Measurements from ENCODE around the gene MOB2. TPM values are rescaled to one million over a fixed set of nuclear protein-coding genes. Genes with fewer than 3 reads are reported as not detected.
A peak's percentile ranks its signal among the peaks of the same experiment; 100 is the strongest.
"Not testable (repeated sequence)": the region's sequence is repeated elsewhere in the genome, so short reads cannot be mapped to it uniquely, and the experiment has no call there.

Gene MOB2
- polyA plus RNA-seq, 3 donors = 22.1 to 44.1 (median 22.5) TPM

DNA sequence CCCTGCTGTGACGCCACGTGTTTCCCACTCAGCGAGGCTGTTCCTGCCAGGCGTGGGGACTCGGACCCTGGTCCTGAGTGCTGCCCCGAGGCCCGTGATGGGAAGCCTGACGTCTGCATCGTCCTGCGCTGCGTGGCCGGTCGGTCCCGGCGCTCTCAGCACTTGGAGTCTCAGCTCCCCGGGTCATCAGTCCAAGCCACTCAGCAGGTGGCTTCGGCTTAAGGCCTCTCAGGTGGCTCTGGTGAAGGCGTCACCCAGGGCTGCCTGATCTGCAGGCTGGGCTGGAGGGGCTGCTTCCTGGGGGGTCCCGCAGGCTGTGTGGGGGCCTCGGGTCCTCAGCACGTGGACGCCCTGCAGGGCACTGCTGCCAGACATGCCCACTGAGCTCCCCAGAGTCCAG lies 61.6 kb downstream of the MOB2 start:
- Mint-ChIP-seq H3K4me1 (no peaks in the 10 kb centered on the region), H3K27ac (no peak overlapping the region), H3K27me3 (ENCODE audit: low read depth in 3 of 3) (peaks cover 0 to 4% (median 1%) of the 10 kb centered on the region in 3 donors), H3K9me3 (peaks cover 5 to 16% (median 10%) of the 10 kb centered on the region in 7 donors), H3K36me3 (no peaks in the 10 kb centered on the region), H3K4me3 (no peak overlapping the region)
- Histone ChIP-seq H3K27me3 (ENCODE audit: control insufficient read depth in 2 of 2, insufficient read depth in 2 of 2, low read length in 2 of 2) (no peaks in the 10 kb centered on the region), H2AFZ (ENCODE audit: insufficient read depth, low read depth, low read length, poor library complexity, severe bottlenecking) (no peak overlapping the region), H3K27ac (ENCODE audit: low read depth in 1 of 2, low read length in 2 of 2) (no peak overlapping the region), H3K36me3 (replicated peaks in 1 of 2; ENCODE audit: control insufficient read depth in 1 of 2, insufficient read depth in 2 of 2, low read length in 2 of 2) (no peaks in the 10 kb centered on the region), H4K20me1 (ENCODE audit: insufficient read depth, low read length) (no peaks in the 10 kb centered on the region), H3K9me3 (replicated peaks in 1 of 2; ENCODE audit: control insufficient read depth in 1 of 2, insufficient read depth in 1 of 2, low read length in 2 of 2) (peaks cover 0 to 17% of the 10 kb centered on the region in 2 donors), H3K4me1 (ENCODE audit: control insufficient read depth in 1 of 2, insufficient read depth in 2 of 2, low read length in 2 of 2) (no peaks in the 10 kb centered on the region), H3K4me3 (replicated peaks in 1 of 3; ENCODE audit: low read depth in 2 of 3, low read length in 3 of 3) (no peak overlapping the region), H3K9ac (ENCODE audit: insufficient read depth, low read length, poor library complexity, severe bottlenecking) (no peak overlapping the region), H3K4me2 (replicated peaks; ENCODE audit: extremely low read depth, low read length, poor library complexity, severe bottlenecking) (no peak overlapping the region), H3K79me2 (ENCODE audit: insufficient read depth, low read length) (no peaks in the 10 kb centered on the region)
- TF ChIP-seq, protein P1, sequence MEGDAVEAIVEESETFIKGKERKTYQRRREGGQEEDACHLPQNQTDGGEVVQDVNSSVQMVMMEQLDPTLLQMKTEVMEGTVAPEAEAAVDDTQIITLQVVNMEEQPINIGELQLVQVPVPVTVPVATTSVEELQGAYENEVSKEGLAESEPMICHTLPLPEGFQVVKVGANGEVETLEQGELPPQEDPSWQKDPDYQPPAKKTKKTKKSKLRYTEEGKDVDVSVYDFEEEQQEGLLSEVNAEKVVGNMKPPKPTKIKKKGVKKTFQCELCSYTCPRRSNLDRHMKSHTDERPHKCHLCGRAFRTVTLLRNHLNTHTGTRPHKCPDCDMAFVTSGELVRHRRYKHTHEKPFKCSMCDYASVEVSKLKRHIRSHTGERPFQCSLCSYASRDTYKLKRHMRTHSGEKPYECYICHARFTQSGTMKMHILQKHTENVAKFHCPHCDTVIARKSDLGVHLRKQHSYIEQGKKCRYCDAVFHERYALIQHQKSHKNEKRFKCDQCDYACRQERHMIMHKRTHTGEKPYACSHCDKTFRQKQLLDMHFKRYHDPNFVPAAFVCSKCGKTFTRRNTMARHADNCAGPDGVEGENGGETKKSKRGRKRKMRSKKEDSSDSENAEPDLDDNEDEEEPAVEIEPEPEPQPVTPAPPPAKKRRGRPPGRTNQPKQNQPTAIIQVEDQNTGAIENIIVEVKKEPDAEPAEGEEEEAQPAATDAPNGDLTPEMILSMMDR (IDR thresholded peaks at IDR 0.05) = no peak
- intact Hi-C loops (cut with micrococcal nuclease) = no loop called here
- WGBS (ENCODE audit: insufficient coverage) = 89% methylated on average over 22 of the region's 22 CpGs
- no peak for DNase-seq

DNA sequence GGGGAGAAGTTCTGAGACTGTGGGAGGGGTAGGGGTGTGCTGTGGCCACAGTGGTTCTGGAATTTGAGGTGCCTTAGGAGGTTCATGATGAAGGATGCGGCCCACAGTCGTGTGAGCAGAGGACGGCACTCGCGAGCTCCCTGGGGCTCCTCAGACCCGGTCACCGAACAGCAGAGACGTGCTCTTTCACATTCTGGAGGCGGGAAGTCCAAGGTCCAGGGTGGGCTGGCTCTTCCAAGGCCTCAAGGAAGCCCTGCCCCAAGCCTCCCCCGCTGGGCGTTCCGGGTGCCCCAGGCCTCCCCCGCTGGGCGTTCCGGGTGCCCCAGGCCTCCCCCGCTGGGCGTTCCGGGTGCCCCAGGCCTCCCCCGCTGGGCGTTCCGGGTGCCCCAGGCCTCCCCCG lies 63.2 kb downstream of the MOB2 start:
- H3K4me3 Mint-ChIP-seq; H3K79me2 ChIP-seq (ENCODE audit: insufficient read depth, low read length); H3K4me1 ChIP-seq (ENCODE audit: control insufficient read depth in 1 of 2, insufficient read depth in 2 of 2, low read length in 2 of 2); H3K4me1 Mint-ChIP-seq; DNase-seq; H2AFZ ChIP-seq (ENCODE audit: insufficient read depth, low read depth, low read length, poor library complexity, severe bottlenecking); intact Hi-C loops (cut with micrococcal nuclease); H3K9ac ChIP-seq (ENCODE audit: insufficient read depth, low read length, poor library complexity, severe bottlenecking); H3K36me3 ChIP-seq (replicated peaks in 1 of 2; ENCODE audit: control insufficient read depth in 1 of 2, insufficient read depth in 2 of 2, low read length in 2 of 2); H3K4me2 ChIP-seq (replicated peaks; ENCODE audit: extremely low read depth, low read length, poor library complexity, severe bottlenecking); H3K27ac ChIP-seq (ENCODE audit: low read depth in 1 of 2, low read length in 2 of 2); H3K27me3 ChIP-seq (ENCODE audit: control insufficient read depth in 2 of 2, insufficient read depth in 2 of 2, low read length in 2 of 2); H3K4me3 ChIP-seq (replicated peaks in 1 of 3; ENCODE audit: low read depth in 2 of 3, low read length in 3 of 3); H3K27me3 Mint-ChIP-seq (ENCODE audit: low read depth in 3 of 3); H4K20me1 ChIP-seq (ENCODE audit: insufficient read depth, low read length); H3K36me3 Mint-ChIP-seq: not testable (repeated sequence)
- WGBS (ENCODE audit: insufficient coverage) = 98% methylated on average over 9 of the region's 22 CpGs
- Mint-ChIP-seq H3K9me3 (peaks cover 17 to 25% (median 20%) of the 10 kb centered on the region in 7 donors), H3K27ac (peak overlapping the region in 2 of 7 donors; percentile 3 to 57)
- peaks cover 16 to 25% of the 10 kb centered on the region in 2 donors for H3K9me3 ChIP-seq (replicated peaks in 1 of 2; ENCODE audit: control insufficient read depth in 1 of 2, insufficient read depth in 1 of 2, low read length in 2 of 2)

All from CD14-positive monocyte (primary cell).